ENCODE data around the gene C10orf105. TPM values are rescaled to one million over a fixed set of nuclear protein-coding genes. Genes with fewer than 3 reads are reported as not detected.

C10orf105 gene
- total RNA-seq, 2 donors from 2014 or later: 0.13 to 0.33 TPM

DNA sequence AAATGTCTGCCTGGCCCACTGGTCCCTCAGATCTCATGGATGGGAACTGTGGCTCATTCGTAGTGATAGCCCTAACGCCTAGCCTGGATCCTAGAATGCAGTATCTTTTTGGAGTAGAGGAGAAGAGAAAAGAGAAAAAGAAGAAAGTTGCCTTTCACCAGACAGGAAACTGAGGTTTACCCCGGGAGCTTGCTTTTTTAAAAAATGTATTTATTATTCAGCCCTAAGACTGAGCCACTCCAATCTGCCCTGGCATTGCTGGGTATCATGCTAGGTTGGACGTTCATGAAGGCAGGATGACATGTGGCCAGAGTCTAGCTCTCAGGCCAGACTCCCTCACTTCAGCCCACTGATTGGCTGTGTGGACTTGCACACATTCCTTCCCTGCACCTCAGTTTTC lies 21.5 kb upstream of the C10orf105 start:
- H3K4me1 Mint-ChIP-seq: no peaks in the 10 kb centered on the region
- 32 to 68% methylated on average over 2 to 4 of the region's 4 CpGs for WGBS, 2 experiments (ENCODE audit: insufficient coverage in 1 of 2, insufficient read length in 1 of 2)
- H3K9me3 ChIP-seq (ENCODE audit: control insufficient read depth, low read length): no peaks in the 10 kb centered on the region

GRCh38 chr10:71740069-71740653 lies 20.6 kb upstream of the C10orf105 start:
- Histone ChIP-seq H3K4me3 (ENCODE audit: low read length) (no peak overlapping the region), H3K4me1 (ENCODE audit: control insufficient read depth, insufficient read depth, low read length) (peaks cover 4% of the 10 kb centered on the region), H3K36me3 (ENCODE audit: control insufficient read depth, insufficient read depth, low read length) (no peaks in the 10 kb centered on the region), H3K27ac (ENCODE audit: low read depth, low read length) (no peak overlapping the region), H3K9ac (ENCODE audit: extremely low read depth, low read length, poor library complexity, severe bottlenecking) (no peak overlapping the region), H3K9me3 (ENCODE audit: control insufficient read depth, low read length) (no peaks in the 10 kb centered on the region), H3K27me3 (ENCODE audit: control insufficient read depth, insufficient read depth, low read length, poor library complexity, severe bottlenecking) (no peaks in the 10 kb centered on the region)
- no peak for DNase-seq
- peak; percentile 16 for TF ChIP-seq CTCF (conservative IDR thresholded peaks at IDR 0.05)
- WGBS, 2 experiments (ENCODE audit: insufficient coverage in 1 of 2, insufficient read length in 1 of 2): 67 to 84% methylated on average over 8 to 9 of the region's 9 CpGs
- no peak overlapping the region for H3K27ac Mint-ChIP-seq
- H3K4me1 Mint-ChIP-seq: no peaks in the 10 kb centered on the region
- no peak overlapping the region for H3K4me3 Mint-ChIP-seq
- peaks cover 2% of the 10 kb centered on the region for H3K27me3 Mint-ChIP-seq (ENCODE audit: insufficient read depth)
- no peaks in the 10 kb centered on the region for H3K9me3 Mint-ChIP-seq
- H3K36me3 Mint-ChIP-seq (ENCODE audit: low read depth): no peaks in the 10 kb centered on the region

More for the DNA sequence above, 21.5 kb upstream of the C10orf105 start:
- Histone ChIP-seq H3K4me3 (ENCODE audit: low read length) (no peak overlapping the region), H3K9ac (ENCODE audit: extremely low read depth, low read length, poor library complexity, severe bottlenecking) (no peak overlapping the region), H3K27ac (ENCODE audit: low read depth, low read length) (no peak overlapping the region), H3K27me3 (ENCODE audit: control insufficient read depth, insufficient read depth, low read length, poor library complexity, severe bottlenecking) (no peaks in the 10 kb centered on the region), H3K4me1 (ENCODE audit: control insufficient read depth, insufficient read depth, low read length) (peaks cover 4% of the 10 kb centered on the region), H3K36me3 (ENCODE audit: control insufficient read depth, insufficient read depth, low read length) (no peaks in the 10 kb centered on the region)
- Mint-ChIP-seq H3K27me3 (ENCODE audit: insufficient read depth) (peaks cover 2% of the 10 kb centered on the region), H3K36me3 (ENCODE audit: low read depth) (no peaks in the 10 kb centered on the region), H3K4me3 (no peak overlapping the region), H3K27ac (no peak overlapping the region), H3K9me3 (no peaks in the 10 kb centered on the region)
- no peak for TF ChIP-seq CTCF (conservative IDR thresholded peaks at IDR 0.05)
- no peak for DNase-seq

DNA sequence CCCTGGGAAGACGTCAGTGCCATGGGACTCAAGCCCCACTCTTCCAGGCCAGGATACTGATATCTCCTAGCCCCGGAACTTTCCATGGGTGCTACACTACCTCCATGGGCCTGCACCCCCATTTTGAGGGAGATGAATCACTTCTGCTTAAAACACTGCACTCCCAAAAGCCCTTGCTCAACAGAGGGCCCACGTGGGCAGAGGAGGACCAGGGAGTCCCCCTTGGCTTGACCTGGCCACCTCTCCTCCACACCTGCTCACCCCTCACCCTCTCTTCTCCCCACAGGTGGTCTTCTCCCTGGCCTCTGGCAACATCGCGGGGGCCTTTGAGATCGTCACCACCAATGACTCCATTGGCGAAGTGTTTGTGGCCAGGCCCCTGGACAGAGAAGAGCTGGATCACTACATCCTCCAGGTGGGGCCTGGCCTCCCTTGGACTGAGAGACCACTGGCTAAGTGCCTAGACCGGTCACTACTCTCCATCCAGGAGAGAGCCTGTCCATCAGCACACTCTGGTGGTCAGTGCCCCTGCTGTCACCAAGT lies 19.9 kb upstream of the C10orf105 start:
- H3K4me1 Mint-ChIP-seq: no peaks in the 10 kb centered on the region
- no peaks in the 10 kb centered on the region for H3K9me3 ChIP-seq (ENCODE audit: control insufficient read depth, low read length)
- WGBS, 2 experiments (ENCODE audit: insufficient coverage in 1 of 2, insufficient read length in 1 of 2): 91 to 95% methylated on average over 6 to 8 of the region's 8 CpGs
- peaks cover 4% of the 10 kb centered on the region for H3K4me1 ChIP-seq (ENCODE audit: control insufficient read depth, insufficient read depth, low read length)
- no peaks in the 10 kb centered on the region for H3K27me3 ChIP-seq (ENCODE audit: control insufficient read depth, insufficient read depth, low read length, poor library complexity, severe bottlenecking)
- no peak for DNase-seq
- no peak overlapping the region for H3K27ac Mint-ChIP-seq
- H3K4me3 ChIP-seq (ENCODE audit: low read length): no peak overlapping the region
- no peak for TF ChIP-seq CTCF (conservative IDR thresholded peaks at IDR 0.05)
- H3K4me3 Mint-ChIP-seq: no peak overlapping the region
- H3K36me3 ChIP-seq (ENCODE audit: control insufficient read depth, insufficient read depth, low read length): no peaks in the 10 kb centered on the region
- no peaks in the 10 kb centered on the region for H3K36me3 Mint-ChIP-seq (ENCODE audit: low read depth)
- H3K9ac ChIP-seq (ENCODE audit: extremely low read depth, low read length, poor library complexity, severe bottlenecking): no peak overlapping the region
- no peak overlapping the region for H3K27ac ChIP-seq (ENCODE audit: low read depth, low read length)
- H3K9me3 Mint-ChIP-seq: no peaks in the 10 kb centered on the region
- H3K27me3 Mint-ChIP-seq (ENCODE audit: insufficient read depth): peaks cover 2% of the 10 kb centered on the region
